WTC11 (cell line): ENCODE results near the gene CRTAP. TPM values are rescaled to one million over a fixed set of nuclear protein-coding genes. Genes with fewer than 3 reads are reported as not detected.

Experiments
- ATAC-seq: fragments of 200-7000 bp; cut with Tn5 transposase; 2 replicates; pipeline ENCODE4 v1.10.0; 2021; ENCODE audit warnings: mild to moderate bottlenecking, moderate library complexity
- CTCF ChIA-PET: fragments of 300-600 bp; sonication (Branson Sonifier 250); formaldehyde crosslinking; loops from one replicate; lab custom pipeline; 2021; ENCODE audit warnings: antibody characterized with exemption; lab: Charles Lee
- POLR2A ChIA-PET: fragments of 350-600 bp; sonication (Branson Sonifier 250); formaldehyde crosslinking; loops from one replicate; lab custom pipeline; 2021; ENCODE audit warnings: antibody characterized with exemption; lab: Charles Lee
- DNase-seq: peaks from one replicate; pipeline ENCODE4 v3.0.0; 2021; ENCODE audit warnings: low spot score
- H3K27ac Mint-ChIP-seq: 2 replicates; pipeline ENCODE4 v1.8.0; 2021; ENCODE audit warnings: mixed read lengths
- H3K27me3 Mint-ChIP-seq: 2 replicates; pipeline ENCODE4 v1.8.0; 2021; ENCODE audit warnings: low read depth, mild to moderate bottlenecking, moderate library complexity, mixed read lengths
- H3K36me3 Mint-ChIP-seq: 2 replicates; pipeline ENCODE4 v1.8.0; 2021; ENCODE audit warnings: mixed read lengths
- H3K4me1 Mint-ChIP-seq: 2 replicates; pipeline ENCODE4 v1.8.0; 2022; ENCODE audit warnings: mixed read lengths
- H3K4me3 Mint-ChIP-seq: 2 replicates; pipeline ENCODE4 v1.8.0; 2021; ENCODE audit warnings: mild to moderate bottlenecking, moderate library complexity, mixed read lengths
- H3K9me3 Mint-ChIP-seq: 2 replicates; pipeline ENCODE4 v1.8.0; 2021; ENCODE audit warnings: mixed read lengths
- CBFB ChIP-seq: sonication (generic); formaldehyde crosslinking; IDR thresholded peaks from 2 replicates; pipeline ENCODE4 v1.8.1; 2022; ENCODE audit warnings: mild to moderate bottlenecking, low read depth, missing genetic modification reagents
- CREB1 ChIP-seq: sonication (generic); formaldehyde crosslinking; IDR thresholded peaks from 2 replicates; pipeline ENCODE4 v1.8.0; 2023; ENCODE audit warnings: mild to moderate bottlenecking, missing genetic modification reagents
- CTCF ChIP-seq: fragments of 200-600 bp; IDR thresholded peaks from 2 replicates; pipeline ENCODE4 v1.8.0; 2022; ENCODE audit warnings: antibody characterized with exemption
- E2F5 ChIP-seq: sonication (generic); formaldehyde crosslinking; IDR thresholded peaks from 2 replicates; pipeline ENCODE4 v1.8.1; 2022; ENCODE audit warnings: mild to moderate bottlenecking, moderate library complexity, missing genetic modification reagents
- GTF2I ChIP-seq: fragments of 250-450 bp; sonication (Bioruptor Pico); conservative IDR thresholded peaks from 2 replicates; pipeline ENCODE4 v1.4.0; 2021; ENCODE audit warnings: mild to moderate bottlenecking
- JAZF1 ChIP-seq: fragments of 250-450 bp; sonication (Bioruptor Pico); IDR thresholded peaks from 2 replicates; pipeline ENCODE4 v1.9.0; 2021; ENCODE audit warnings: moderate library complexity, mild to moderate bottlenecking, inconsistent platforms
- JUN ChIP-seq: sonication (generic); formaldehyde crosslinking; IDR thresholded peaks from 2 replicates; pipeline ENCODE4 v1.8.0; 2023; ENCODE audit warnings: mild to moderate bottlenecking, missing genetic modification reagents
- NFE2L1 ChIP-seq: sonication (generic); formaldehyde crosslinking; IDR thresholded peaks from 2 replicates; pipeline ENCODE4 v1.8.1; 2023; ENCODE audit warnings: missing genetic modification reagents
- OVOL2 ChIP-seq: fragments of 250-450 bp; sonication (Bioruptor Pico); IDR thresholded peaks from 2 replicates; pipeline ENCODE4 v1.9.0; 2021; ENCODE audit warnings: mild to moderate bottlenecking, borderline replicate concordance
- SMAD4 ChIP-seq: sonication (generic); formaldehyde crosslinking; IDR thresholded peaks from 2 replicates; pipeline ENCODE4 v1.8.0; 2022; ENCODE audit warnings: mild to moderate bottlenecking, missing genetic modification reagents
- SOX15 ChIP-seq: fragments of 250-450 bp; sonication (Bioruptor Pico); IDR thresholded peaks from 2 replicates; pipeline ENCODE4 v1.9.0; 2021; ENCODE audit warnings: mild to moderate bottlenecking
- TEAD4 ChIP-seq: sonication (generic); formaldehyde crosslinking; IDR thresholded peaks from 2 replicates; pipeline ENCODE4 v1.8.0; 2022; ENCODE audit warnings: mild to moderate bottlenecking, missing genetic modification reagents
- TP53 ChIP-seq: sonication (generic); formaldehyde crosslinking; IDR thresholded peaks from 2 replicates; pipeline ENCODE4 v1.8.1; 2023; ENCODE audit warnings: mild to moderate bottlenecking, missing genetic modification reagents
- ZNF219 ChIP-seq: sonication (generic); formaldehyde crosslinking; IDR thresholded peaks from 2 replicates; pipeline ENCODE4 v1.8.0; 2023; ENCODE audit warnings: missing genetic modification reagents, mild to moderate bottlenecking, borderline replicate concordance
- ZNF317 ChIP-seq: sonication (generic); formaldehyde crosslinking; IDR thresholded peaks from 2 replicates; pipeline ENCODE4 v1.8.1; 2023; ENCODE audit warnings: low read depth, mild to moderate bottlenecking, moderate library complexity, missing genetic modification reagents, borderline replicate concordance
- ZNF425 ChIP-seq: fragments of 250-450 bp; sonication (Bioruptor Pico); conservative IDR thresholded peaks from 2 replicates; pipeline ENCODE4 v1.9.0; 2021; ENCODE audit warnings: mild to moderate bottlenecking
- ZNF671 ChIP-seq: fragments of 250-450 bp; sonication (Bioruptor Pico); IDR thresholded peaks from 2 replicates; pipeline ENCODE4 v1.8.0; 2021; ENCODE audit warnings: mild to moderate bottlenecking
- total RNA-seq: library from RNA; stranded (reverse); gene quantifications from 3 replicates; pipeline ENCODE4 v1.2.3, GENCODE V29; 2021
- TF ChIP-seq, protein P1 (sequence below): sonication (generic); formaldehyde crosslinking; conservative IDR thresholded peaks from 2 replicates; pipeline ENCODE4 v1.8.1; 2022; ENCODE audit warnings: mild to moderate bottlenecking, missing genetic modification reagents
- TF ChIP-seq, protein P2 (sequence below): sonication (generic); formaldehyde crosslinking; IDR thresholded peaks from 2 replicates; pipeline ENCODE4 v1.8.1; 2023; ENCODE audit warnings: mild to moderate bottlenecking, moderate library complexity, missing genetic modification reagents

Gene CRTAP
- total RNA-seq, 1 experiment from 2014 or later = 156 TPM

DNA sequence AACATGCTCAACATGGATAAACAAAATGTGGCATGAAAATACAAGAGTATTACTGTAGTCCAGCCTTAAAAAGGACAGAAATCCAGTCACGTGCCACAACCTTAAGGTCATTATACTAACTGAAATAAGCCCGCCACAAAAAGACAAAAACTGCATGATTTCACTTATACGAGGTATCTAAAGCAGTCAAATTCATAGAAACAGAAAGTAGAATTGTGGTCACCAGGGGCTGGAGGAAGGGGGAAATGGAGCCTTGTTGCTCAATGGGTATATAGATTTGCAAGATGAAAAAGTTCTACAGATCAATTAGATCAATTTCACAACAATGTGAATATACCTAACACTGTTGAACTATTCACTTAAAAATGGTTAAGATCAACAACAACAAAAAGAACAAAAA, 24.3 kb upstream of the CRTAP start:
- no peak for DNase-seq
- Mint-ChIP-seq H3K4me1 (peaks cover 7% of the 10 kb centered on the region; the same call in 1 of the 2 replicates), H3K27me3 (no peaks in the 10 kb centered on the region), H3K9me3 (no peaks in the 10 kb centered on the region), H3K4me3 (no peak overlapping the region), H3K36me3 (peaks cover 14% of the 10 kb centered on the region), H3K27ac (no peak overlapping the region)
- ATAC-seq = no peak
- ChIA-PET CTCF (interaction anchor here (1.6 kb wide), 1 partner anchor 15 kb away, joined by 4 read pairs; no protein-coding TSS in a partner anchor), POLR2A (no interaction called here)
- TF ChIP-seq SMAD4 (CRISPR knock-in tag) (no peak), CBFB (CRISPR knock-in tag) (no peak), ZNF219 (no peak), ZNF671 (no peak), GTF2I (CRISPR knock-in tag) (no peak)
- TF ChIP-seq, protein P1, sequence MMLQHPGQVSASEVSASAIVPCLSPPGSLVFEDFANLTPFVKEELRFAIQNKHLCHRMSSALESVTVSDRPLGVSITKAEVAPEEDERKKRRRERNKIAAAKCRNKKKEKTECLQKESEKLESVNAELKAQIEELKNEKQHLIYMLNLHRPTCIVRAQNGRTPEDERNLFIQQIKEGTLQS (CRISPR knock-in tag) = no peak

DNA sequence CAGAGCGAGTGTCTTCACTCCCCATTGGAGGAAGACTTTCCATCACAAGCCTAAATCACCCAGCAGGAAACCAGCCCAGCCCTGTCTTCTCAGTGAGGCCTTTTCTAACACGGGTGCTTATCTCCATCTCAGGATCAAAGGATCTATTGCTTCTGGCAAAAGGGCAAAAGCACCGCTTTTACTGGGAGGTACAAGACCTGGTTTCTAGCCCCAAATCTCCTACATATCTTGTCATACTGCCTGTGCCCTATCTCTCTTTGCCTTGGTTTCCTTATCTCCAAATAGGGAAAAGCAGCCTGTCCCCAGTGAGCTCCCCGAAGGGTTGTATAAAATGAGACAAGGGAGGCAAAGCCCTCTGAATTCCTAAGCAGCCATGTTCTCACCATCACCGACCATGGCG, 22.1 kb upstream of the CRTAP start:
- Mint-ChIP-seq H3K9me3 (no peaks in the 10 kb centered on the region), H3K27me3 (peaks cover 5% of the 10 kb centered on the region; the same call in 1 of the 2 replicates), H3K36me3 (peaks cover 14% of the 10 kb centered on the region), H3K27ac (no peak overlapping the region), H3K4me3 (no peak overlapping the region), H3K4me1 (peaks cover 16% of the 10 kb centered on the region)
- no peak for TF ChIP-seq NFE2L1 (CRISPR knock-in tag)
- no peak for TF ChIP-seq ZNF317 (CRISPR knock-in tag)
- no peak for TF ChIP-seq ZNF425 (CRISPR knock-in tag)
- TF ChIP-seq TEAD4 = no peak
- TF ChIP-seq SOX15 (CRISPR knock-in tag) = no peak
- TF ChIP-seq CTCF = no peak
- no peak for TF ChIP-seq CREB1
- no peak for TF ChIP-seq E2F5 (CRISPR knock-in tag)
- TF ChIP-seq JAZF1 (CRISPR knock-in tag) = no peak
- no peak for TF ChIP-seq ZNF219
- TF ChIP-seq OVOL2 (CRISPR knock-in tag) = no peak
- POLR2A ChIA-PET = no interaction called here
- CTCF ChIA-PET = interaction anchor here (0.5 to 1.6 kb wide), 2 partner anchors 18 to 180 kb away, joined by 4 to 6 read pairs; no protein-coding TSS in a partner anchor
- no peak for DNase-seq
- ATAC-seq = no peak

DNA sequence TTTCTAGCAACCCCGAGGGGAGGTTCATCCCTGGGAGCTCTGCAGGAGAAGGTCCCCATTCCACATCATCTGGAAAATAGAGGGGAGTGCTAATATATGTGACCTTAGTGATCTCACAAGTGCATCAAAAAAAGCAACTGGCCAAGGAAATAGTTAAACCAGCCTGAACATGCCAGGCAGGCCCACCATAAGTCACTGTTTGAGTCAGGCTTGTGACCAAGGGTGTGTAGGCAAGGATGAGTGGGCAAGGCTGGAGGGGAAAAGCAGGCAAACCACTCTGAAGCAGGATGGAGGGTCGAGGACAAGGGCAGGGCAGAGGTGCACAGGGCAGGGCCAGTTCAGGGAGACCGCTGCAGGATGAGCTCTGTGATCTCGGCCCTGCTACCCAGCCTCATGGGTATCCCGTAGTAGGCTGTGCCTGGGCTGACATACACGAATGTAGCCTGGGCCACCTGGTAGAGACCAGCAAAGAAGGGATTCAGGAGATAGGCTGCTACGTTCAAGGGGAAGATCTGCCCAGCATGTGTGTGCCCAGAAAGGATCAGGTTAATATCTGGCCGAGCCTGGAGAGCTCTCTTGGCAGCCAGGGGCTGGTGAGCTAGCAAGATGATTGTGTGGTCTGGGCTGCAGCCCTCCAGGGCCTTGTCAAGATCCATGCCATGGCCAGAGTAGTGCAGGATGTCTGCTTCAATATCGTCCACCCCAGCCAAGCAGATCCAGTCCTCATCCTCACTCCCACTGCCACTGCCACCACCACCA, 21.1 kb upstream of the CRTAP start:
- no peak overlapping the region for H3K4me3 Mint-ChIP-seq
- TF ChIP-seq, protein P2, sequence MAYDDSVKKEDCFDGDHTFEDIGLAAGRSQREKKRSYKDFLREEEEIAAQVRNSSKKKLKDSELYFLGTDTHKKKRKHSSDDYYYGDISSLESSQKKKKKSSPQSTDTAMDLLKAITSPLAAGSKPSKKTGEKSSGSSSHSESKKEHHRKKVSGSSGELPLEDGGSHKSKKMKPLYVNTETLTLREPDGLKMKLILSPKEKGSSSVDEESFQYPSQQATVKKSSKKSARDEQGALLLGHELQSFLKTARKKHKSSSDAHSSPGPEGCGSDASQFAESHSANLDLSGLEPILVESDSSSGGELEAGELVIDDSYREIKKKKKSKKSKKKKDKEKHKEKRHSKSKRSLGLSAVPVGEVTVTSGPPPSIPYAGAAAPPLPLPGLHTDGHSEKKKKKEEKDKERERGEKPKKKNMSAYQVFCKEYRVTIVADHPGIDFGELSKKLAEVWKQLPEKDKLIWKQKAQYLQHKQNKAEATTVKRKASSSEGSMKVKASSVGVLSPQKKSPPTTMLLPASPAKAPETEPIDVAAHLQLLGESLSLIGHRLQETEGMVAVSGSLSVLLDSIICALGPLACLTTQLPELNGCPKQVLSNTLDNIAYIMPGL = no peak
- TF ChIP-seq CTCF (no peak), JUN (no peak), CREB1 (no peak), TP53 (CRISPR knock-in tag) (no peak), ZNF425 (CRISPR knock-in tag) (no peak)

More for the DNA sequence above, 21.1 kb upstream of the CRTAP start:
- DNase-seq = no peak
- Mint-ChIP-seq H3K27me3 (peaks cover 5% of the 10 kb centered on the region; the same call in 1 of the 2 replicates), H3K36me3 (peaks cover 14% of the 10 kb centered on the region), H3K4me1 (peaks cover 16% of the 10 kb centered on the region), H3K27ac (peak overlapping the region; percentile 71; the same call in 1 of the 2 replicates), H3K9me3 (no peaks in the 10 kb centered on the region)
- POLR2A ChIA-PET = no interaction called here
- CTCF ChIA-PET = interaction anchor here (1.2 to 1.8 kb wide), 3 partner anchors 19 to 280 kb away, joined by 4 to 9 read pairs (median 6); no protein-coding TSS in a partner anchor
- ATAC-seq = no peak
